ENCODE results near the gene MAP7D3. TPM values are rescaled to one million over a fixed set of nuclear protein-coding genes. Genes with fewer than 3 reads are reported as not detected.

Gene MAP7D3
- total RNA-seq, 2 donors from 2014 or later = 6.7 to 12.2 TPM

DNA sequence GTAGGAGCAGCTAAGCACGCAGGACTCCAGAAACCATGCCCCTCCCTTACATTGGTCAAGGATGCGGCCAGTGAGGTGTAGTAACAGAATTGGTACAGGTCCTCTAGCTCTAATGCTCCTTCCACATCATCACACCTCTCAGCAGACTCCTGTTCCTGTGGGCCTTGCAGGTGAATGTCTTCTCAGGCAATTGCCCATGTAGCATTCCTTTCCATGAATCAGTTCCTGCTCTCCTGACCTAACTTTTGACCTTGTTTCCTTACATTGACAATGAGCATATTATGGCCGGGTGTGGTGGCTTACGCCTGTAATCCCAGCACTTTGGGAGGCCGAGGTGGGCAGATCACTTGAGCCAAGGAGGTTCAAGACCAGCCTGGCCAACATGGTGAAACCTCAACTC is 31.3 kb downstream of the MAP7D3 start:
- H3K36me3 ChIP-seq (replicated peaks in 1 of 2; ENCODE audit: insufficient read depth in 1 of 2, low read depth in 2 of 2) = no peaks in the 10 kb centered on the region
- intact Hi-C loops (cut with DNase I) = no loop called here
- no peaks in the 10 kb centered on the region for H3K4me1 ChIP-seq
- DNase-seq = no peak
- no peak for ATAC-seq
- no peaks in the 10 kb centered on the region for H3K9me3 ChIP-seq
- H3K4me3 ChIP-seq = no peak overlapping the region
- TF ChIP-seq POLR2A (IDR thresholded peaks at IDR 0.05) = no peak
- TF ChIP-seq, protein P1, sequence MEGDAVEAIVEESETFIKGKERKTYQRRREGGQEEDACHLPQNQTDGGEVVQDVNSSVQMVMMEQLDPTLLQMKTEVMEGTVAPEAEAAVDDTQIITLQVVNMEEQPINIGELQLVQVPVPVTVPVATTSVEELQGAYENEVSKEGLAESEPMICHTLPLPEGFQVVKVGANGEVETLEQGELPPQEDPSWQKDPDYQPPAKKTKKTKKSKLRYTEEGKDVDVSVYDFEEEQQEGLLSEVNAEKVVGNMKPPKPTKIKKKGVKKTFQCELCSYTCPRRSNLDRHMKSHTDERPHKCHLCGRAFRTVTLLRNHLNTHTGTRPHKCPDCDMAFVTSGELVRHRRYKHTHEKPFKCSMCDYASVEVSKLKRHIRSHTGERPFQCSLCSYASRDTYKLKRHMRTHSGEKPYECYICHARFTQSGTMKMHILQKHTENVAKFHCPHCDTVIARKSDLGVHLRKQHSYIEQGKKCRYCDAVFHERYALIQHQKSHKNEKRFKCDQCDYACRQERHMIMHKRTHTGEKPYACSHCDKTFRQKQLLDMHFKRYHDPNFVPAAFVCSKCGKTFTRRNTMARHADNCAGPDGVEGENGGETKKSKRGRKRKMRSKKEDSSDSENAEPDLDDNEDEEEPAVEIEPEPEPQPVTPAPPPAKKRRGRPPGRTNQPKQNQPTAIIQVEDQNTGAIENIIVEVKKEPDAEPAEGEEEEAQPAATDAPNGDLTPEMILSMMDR (IDR thresholded peaks at IDR 0.05) = no peak
- no peaks in the 10 kb centered on the region for H3K27me3 ChIP-seq
- WGBS, 2 donors = 87 to 94% methylated on average over 3 to 5 of the region's 5 CpGs
- no peak overlapping the region for H3K27ac ChIP-seq

DNA sequence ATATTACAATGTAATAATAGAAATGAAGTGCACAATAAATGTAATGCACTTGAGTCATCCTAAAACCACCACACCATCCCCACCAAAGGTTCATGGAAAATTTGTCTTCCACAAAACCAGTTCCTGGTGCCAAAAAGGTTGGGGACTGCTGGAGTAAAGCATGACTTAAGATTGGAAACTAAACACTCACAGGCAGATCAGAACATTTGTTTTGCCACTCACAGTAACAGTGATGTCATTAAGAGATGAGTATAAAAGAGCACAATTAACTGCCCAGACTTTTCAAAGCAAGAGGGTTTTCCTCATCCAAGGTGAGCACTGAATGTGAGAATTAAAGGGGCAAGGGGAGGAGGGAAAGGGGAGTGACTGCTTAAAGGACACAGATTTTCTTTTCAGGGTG is 35.6 kb downstream of the MAP7D3 start:
- Histone ChIP-seq H3K4me3 (no peak overlapping the region), H3K27me3 (no peaks in the 10 kb centered on the region), H3K36me3 (replicated peaks in 1 of 2; ENCODE audit: insufficient read depth in 1 of 2, low read depth in 2 of 2) (no peaks in the 10 kb centered on the region), H3K27ac (no peak overlapping the region), H3K9me3 (no peaks in the 10 kb centered on the region), H3K4me1 (no peaks in the 10 kb centered on the region)
- intact Hi-C loops (cut with DNase I) = no loop called here
- DNase-seq (no peak), ATAC-seq (no peak)
- TF ChIP-seq POLR2A (IDR thresholded peaks at IDR 0.05) = no peak
- TF ChIP-seq, protein P1 (IDR thresholded peaks at IDR 0.05) = no peak

DNA sequence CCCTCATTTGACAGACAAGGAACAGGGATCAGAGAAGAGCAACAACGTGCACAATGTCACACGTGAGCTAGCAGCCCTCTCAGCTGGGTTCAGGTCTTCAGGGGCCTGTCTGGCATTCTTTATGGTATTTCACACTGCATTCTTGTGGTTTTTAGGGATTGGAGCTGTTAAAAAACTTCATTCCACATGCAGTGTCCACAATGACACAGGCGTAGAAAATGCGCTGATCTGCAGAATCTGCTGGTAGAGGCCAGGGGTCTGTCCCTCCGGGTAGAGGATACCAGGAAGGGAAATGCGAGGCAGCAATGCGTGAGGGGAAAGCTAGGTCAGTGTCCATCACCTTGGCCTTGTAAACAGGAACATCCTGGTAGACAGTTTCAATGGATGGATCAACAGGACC is 36.6 kb downstream of the MAP7D3 start:
- H3K4me3 ChIP-seq = no peak overlapping the region
- H3K9me3 ChIP-seq = no peaks in the 10 kb centered on the region
- TF ChIP-seq, protein P1 (IDR thresholded peaks at IDR 0.05) = no peak
- no peak for TF ChIP-seq POLR2A (IDR thresholded peaks at IDR 0.05)
- no peaks in the 10 kb centered on the region for H3K4me1 ChIP-seq
- WGBS, 2 donors = 83 to 86% methylated on average over 7 of the region's 7 CpGs
- H3K27ac ChIP-seq = no peak overlapping the region
- H3K27me3 ChIP-seq = no peaks in the 10 kb centered on the region
- peak; percentile 38 for ATAC-seq
- DNase-seq = peak in 1 of 4 donors; percentile 32
- H3K36me3 ChIP-seq (replicated peaks in 1 of 2; ENCODE audit: insufficient read depth in 1 of 2, low read depth in 2 of 2) = no peaks in the 10 kb centered on the region
- intact Hi-C loops (cut with DNase I) = no loop called here

DNA sequence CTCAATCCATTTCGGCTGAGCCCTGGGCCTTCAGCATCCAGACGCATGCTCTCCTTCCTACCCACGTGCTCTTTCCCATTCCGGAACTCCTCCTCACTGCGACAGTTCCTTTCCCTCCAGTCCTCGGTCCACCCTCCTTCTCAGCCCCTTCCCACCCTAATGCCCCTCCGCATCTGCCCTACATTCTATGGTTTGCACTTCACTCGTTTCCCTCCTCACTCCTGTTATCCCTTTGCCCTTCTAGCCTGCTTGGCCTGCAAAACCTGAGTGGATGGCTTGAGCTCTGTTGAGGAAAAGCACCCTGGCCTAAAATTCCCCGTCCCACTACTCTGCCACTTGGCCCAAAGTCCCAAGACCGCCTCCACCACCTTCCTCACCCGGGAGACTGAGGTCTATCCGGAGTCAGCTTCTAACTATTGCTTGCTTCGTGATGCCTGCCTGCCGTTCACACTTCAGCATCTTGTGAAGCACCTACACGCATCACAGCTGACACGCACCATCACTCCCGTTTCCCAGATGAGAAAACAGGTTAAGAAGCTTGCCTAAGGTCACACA is 38.6 kb downstream of the MAP7D3 start:
- ATAC-seq = no peak
- Histone ChIP-seq H3K9me3 (no peaks in the 10 kb centered on the region), H3K36me3 (replicated peaks in 1 of 2; ENCODE audit: insufficient read depth in 1 of 2, low read depth in 2 of 2) (no peaks in the 10 kb centered on the region), H3K27me3 (no peaks in the 10 kb centered on the region), H3K27ac (no peak overlapping the region), H3K4me1 (no peaks in the 10 kb centered on the region), H3K4me3 (no peak overlapping the region)
- WGBS, 2 donors = 80 to 81% methylated on average over 11 to 17 of the region's 17 CpGs
- no peak for TF ChIP-seq POLR2A (IDR thresholded peaks at IDR 0.05)
- TF ChIP-seq, protein P1 (IDR thresholded peaks at IDR 0.05) = no peak
- DNase-seq = no peak
- intact Hi-C loops (cut with DNase I) = no loop called here

DNA sequence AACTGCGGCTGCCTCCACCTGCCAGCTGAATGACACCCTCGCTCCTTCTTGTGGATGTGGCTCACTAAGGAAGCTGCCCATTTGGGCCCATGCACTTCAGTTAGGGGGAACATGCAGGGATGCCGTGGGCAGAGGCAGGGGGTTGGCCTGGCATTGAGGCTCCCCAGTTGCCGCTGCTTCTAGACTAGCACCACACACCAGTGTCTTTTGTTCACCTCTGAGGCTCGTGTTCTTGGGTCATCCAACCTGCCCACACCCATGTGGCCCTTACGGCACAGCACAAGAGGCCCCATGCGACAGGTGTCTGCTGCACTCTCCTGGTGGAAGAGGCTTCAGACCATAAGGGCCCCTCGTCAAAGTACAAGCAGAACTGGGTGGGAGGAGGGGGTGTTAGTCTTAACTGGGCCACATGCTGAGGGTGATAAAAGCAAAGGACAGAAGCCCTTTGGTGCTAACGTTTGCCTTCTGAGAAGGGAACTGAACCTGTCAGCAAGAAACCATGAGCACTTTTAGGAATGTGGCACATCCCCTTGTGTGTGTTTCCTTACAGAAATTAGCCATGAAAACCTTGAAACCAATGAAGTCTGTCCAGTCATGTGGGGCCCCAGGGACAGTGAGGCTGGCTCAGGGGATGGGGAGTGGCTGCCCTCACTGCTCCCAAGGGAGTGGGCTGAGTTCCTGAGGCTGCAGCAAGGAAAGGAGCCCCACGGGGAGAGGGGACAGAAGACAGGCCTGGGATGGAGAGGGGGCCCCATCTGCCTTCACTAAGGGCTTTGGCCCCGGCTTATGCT is 39.2 kb downstream of the MAP7D3 start:
- no peaks in the 10 kb centered on the region for H3K27me3 ChIP-seq
- intact Hi-C loops (cut with DNase I) = no loop called here
- DNase-seq (no peak), ATAC-seq (no peak)
- no peaks in the 10 kb centered on the region for H3K4me1 ChIP-seq
- H3K9me3 ChIP-seq = no peaks in the 10 kb centered on the region
- 65 to 69% methylated on average over 5 to 10 of the region's 11 CpGs for WGBS, 2 donors
- no peaks in the 10 kb centered on the region for H3K36me3 ChIP-seq (replicated peaks in 1 of 2; ENCODE audit: insufficient read depth in 1 of 2, low read depth in 2 of 2)
- H3K27ac ChIP-seq = no peak overlapping the region
- no peak overlapping the region for H3K4me3 ChIP-seq
- TF ChIP-seq, protein P1 (IDR thresholded peaks at IDR 0.05) = no peak
- no peak for TF ChIP-seq POLR2A (IDR thresholded peaks at IDR 0.05)
